HG03103 (cell line): ENCODE results near the gene FAM187B.
A peak's percentile ranks its signal among the peaks of the same experiment; 100 is the strongest.
"Not testable (repeated sequence)": the region's sequence is repeated elsewhere in the genome, so short reads cannot be mapped to it uniquely, and the experiment has no call there.

Experiments used
- ATAC-seq: cut with Tn5 transposase; IDR thresholded peaks from one replicate; pipeline ENCODE4 v1.9.1; 2021; ENCODE audit warnings: low read depth; ENCODE audit not compliant: unreplicated experiment

Gene FAM187B

DNA sequence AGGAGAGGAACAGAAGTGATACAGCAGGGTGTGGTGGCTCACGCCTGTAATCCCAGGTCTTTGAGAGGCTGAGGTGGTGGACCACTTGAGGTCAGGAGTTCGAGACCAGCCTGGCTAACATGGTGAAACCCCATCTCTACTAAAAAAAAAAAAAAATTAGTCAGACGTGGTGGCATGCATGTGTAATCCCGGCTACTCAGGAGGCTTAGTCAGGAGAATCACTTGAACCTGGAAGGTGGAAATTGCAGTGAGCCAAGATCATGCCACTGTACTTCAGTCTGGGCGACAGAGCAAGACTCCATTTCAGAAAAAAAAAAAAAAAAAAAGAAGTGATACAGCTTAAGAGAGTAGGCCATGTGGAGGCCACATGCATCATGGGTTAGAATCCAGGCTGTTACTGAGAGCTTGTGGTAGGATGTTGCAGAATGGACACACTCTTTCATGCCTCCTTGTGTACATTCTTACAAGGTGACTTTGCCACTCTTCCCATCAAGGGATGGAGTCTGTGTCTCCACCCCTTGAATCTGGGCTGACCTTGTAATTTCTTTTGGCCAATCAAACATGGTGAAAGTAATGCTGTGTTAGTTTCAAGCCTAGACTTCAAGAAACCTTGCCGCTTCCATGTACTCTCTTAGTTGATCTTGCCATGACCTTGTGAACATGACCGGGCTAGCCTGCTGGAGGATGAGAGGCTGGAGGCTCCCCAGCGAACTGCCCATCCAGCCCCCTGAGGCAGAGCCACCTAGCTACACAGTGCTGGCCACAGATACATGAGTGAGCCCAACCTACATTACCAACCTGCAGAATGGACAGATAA lies 12.3 kb downstream of the FAM187B start:
- no peak for ATAC-seq

DNA sequence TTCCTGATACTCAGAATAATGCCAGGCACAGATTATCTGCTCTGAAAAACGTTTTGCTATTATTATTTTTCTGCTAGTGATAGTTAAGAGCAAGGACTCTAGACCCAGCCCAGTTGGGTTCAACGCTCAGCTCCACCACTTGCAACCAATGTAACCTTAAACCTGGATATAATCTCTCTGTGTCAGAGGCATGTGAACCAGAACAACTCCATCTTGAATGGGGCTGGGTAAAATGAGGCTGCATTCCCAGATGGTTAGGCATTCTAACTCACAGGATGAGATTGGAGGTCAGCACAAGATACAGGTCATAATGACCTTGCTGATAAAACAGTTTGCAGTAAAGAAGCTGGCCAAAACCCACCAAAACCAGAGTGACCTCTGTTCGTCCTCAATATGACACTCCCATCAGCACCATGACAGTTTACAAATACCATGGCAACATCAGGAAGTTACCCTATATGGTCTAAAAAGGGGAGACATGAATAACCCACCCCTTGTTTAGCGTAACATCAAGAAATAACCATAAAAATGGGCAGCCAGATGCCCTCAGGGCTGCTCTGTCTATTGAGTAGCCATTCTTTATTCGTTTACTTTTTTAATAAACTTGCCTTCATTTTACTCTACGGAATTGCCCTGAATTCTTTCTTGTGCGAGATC lies 13.6 kb downstream of the FAM187B start:
- ATAC-seq = no peak

DNA sequence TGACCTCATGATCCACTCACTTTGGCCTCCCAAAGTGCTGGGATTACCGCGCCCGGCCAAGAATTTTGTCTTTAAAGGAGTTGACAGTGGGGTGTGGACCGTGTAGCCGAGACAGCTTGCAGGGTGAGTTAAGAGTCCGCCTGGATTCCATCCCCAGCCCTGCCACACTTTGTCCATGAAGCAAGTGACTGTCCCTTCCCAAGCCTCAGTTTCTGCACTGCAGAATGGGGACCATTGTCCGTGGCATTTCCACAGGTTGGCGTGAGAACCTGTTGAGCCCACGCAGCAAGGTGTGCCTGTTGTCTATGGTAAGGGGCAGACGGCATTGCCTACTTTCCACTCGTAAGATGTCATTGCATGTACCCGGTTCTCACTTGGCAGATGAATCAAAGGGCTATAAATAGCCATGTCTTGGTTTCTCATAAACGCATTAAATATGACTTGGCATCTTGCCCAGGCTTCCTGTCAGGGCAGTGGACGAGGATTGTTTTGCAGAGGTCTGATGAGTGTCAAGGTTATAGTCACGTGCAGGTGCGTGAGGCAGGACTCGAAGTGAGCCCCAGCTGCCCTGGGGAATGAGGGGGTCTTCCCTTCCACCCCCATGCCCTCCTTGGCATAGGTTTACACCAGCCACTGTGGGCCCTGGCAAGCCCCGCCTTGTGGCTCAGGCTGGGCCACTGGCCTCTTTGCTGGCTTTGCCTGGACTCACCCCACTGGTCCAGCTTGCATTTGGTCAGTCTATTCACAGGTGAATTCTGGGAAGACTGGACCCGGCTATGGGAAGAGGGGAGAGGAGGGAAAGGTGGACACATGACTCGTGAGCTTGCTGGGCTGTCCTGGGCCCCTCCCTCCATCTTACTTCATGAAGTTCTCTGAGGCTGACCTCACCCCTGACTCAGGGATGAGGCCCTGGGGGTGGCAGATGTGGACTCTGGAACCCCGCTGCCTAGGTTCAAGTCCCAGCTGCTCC lies 14.6 kb downstream of the FAM187B start:
- peak; percentile 59 for ATAC-seq

DNA sequence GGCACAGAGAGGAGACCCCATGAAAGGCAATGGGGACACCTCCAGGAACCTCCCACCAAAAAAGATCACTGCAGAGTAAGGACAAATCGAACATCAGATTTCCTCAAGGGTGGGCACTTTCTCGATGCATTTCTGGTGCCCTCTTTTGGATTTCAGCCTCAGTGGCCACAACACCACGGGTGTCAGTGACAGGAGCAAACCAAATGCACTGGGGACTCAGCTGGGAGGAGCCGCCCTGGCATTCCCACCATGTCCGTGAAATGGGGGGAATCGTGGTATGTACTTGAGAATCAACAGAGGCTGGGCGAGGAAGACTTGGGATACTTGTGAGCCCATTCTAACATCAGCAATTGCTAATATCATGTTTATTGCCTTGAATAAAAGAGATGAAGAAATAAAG lies 16.3 kb downstream of the FAM187B start:
- no peak for ATAC-seq

DNA sequence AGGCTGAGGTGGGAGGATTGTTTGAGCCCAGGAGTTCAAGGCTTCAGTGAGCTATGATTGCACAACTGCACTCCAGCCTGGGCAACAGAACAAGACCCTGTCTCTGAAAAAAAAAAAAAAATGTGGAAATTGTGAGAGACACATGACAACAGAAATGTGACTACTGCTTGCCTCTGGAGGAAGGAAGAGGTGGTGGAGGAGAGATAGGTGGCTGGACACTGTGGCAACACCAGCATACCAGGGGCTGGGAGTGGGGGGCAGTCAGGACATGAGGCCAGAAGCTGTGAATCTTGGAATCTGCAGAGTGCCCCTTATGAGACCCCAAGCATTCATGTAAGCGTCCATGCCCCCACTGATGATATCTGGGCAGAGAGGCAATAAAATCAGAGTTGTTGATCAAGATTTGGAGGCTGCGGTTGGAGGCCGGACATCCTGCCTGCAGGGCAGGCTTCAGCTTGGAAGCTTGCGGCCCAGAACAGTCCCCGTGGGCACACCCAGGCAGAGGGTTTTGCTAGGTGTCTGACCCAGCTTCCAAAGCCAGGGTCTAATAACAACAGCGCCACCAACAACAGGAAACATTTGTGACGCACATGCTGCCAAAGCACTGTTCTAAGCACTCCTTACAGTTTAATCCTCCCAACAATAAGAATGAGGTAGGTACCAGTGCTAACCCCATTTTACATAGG lies 16.9 kb downstream of the FAM187B start:
- no peak for ATAC-seq

DNA sequence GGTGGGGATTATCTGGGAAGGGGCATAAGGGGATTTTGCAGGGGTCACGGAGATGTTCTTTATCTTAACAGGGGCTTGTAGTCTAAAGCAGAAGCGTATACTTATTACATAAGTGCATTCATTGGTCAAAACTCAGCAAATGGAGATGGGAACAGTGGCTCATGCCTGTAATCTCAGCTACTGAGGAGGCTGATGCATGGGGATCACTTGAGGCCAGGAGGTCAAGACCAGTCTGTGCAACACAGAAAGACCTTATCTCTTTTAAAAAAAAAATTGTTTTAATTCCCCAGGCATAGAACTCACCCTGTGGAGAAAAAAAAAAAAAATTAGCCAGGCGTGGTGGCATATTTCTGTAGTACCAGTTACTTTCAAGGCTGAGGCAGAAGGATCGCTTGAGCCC lies 18.9 kb downstream of the FAM187B start:
- no peak for ATAC-seq

DNA sequence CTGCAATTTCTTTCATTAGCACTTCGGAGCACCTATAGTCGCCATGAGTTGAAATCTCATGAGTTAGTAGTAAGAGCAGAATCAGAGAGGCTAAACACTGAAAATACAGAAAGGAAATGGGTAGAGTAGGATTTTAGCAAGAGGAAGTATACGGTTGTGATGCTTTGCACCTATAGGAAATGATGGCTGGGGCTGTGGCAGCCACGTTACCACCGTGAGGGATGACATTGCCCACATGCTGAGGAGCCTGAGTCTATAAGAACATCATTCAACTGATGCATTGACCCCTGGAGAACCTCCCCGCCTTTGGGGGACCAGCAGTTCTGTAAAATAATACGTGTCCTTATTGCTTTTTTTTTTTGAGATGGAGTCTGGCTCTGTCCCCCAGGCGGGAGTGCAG lies 20.4 kb downstream of the FAM187B start:
- no peak for ATAC-seq

DNA sequence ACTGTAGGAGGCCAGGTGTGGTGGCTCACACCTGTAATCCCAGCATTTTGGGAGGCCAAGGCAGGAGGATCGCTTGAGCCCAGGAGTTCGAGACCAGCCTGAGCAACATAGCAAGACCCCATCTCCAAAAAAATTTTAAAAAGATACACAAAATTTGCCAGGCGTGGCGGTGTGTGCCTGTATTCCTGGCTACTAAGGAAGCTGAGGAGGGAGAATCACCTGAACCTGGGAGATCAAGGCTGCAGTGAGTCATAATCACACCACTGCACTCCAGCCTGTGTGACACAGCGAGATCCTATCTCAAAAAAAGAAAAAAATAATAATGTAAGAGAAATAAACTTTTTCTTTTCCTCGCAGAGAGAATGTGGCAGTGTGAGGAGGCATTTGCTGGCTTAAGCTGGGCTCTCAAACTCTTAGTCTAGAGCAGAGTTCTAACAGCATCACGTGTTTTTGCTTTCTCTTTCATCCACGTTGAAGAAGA lies 21.1 kb downstream of the FAM187B start:
- ATAC-seq = no peak

DNA sequence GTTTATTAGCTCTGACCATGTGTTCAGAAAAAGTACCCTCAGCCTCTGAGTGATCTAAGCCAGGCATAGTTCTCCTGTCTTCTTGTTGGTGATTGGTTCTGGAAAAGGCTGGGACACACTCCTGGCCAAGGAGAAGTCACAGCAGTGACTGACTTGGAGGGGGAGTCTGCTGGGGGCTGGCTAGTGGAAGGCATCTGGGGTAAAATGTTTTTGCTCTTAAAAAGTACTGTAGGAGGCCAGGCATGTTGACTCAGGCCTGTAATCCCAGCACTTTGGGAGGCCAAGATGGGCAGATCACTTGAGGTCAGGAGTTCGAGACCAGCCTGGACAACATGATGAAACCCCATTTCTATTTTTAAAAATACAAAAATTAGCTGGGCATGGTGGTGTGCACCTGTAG lies 21.7 kb downstream of the FAM187B start:
- ATAC-seq = no peak

DNA sequence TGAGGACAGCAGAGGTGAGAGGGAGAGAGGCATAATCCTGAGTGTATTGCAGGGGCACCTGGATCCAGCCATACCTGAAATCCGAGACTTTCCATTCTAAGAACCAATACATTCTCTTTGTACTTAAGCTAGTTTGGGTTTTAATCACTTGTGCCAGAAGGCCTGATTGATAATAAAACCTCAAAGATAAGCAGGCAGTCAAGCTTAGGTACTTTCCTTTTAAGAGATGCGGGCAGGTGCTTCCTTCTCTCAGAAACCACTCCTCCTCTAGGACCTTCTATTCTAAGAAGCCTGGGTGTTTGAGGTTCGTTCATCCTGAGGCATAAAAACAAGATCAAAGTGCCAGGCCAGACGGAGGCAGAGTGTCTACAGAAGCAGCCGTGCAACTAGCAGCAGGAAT lies 22.2 kb downstream of the FAM187B start:
- no peak for ATAC-seq

DNA sequence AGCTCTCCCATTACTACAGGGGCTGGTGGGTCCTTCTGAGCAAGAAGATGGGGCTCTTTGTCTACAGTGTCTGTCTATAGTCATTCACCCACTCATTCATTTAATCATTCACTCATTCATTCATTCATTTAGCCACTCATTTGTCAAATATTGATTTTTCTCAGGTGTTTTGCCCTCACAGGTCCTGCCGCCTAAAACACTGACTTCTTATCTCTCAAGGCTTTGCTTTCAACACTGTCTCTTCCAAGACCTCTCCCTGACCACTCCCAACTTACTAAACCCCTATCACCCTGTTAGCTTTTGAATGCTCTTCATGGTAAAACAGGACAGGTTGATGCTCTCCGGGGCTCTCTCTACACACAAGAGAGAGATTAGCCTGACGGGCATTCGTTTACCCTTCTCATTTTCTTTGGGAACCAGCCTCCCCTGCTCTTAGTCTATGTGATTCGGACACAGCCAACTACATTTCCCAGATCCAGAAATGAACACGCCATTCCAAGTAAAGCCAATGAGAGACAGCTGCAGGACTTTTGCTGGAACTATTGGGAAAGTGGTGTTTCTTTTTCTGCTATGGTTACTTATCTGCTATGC lies 22.7 kb downstream of the FAM187B start:
- no peak for ATAC-seq

DNA sequence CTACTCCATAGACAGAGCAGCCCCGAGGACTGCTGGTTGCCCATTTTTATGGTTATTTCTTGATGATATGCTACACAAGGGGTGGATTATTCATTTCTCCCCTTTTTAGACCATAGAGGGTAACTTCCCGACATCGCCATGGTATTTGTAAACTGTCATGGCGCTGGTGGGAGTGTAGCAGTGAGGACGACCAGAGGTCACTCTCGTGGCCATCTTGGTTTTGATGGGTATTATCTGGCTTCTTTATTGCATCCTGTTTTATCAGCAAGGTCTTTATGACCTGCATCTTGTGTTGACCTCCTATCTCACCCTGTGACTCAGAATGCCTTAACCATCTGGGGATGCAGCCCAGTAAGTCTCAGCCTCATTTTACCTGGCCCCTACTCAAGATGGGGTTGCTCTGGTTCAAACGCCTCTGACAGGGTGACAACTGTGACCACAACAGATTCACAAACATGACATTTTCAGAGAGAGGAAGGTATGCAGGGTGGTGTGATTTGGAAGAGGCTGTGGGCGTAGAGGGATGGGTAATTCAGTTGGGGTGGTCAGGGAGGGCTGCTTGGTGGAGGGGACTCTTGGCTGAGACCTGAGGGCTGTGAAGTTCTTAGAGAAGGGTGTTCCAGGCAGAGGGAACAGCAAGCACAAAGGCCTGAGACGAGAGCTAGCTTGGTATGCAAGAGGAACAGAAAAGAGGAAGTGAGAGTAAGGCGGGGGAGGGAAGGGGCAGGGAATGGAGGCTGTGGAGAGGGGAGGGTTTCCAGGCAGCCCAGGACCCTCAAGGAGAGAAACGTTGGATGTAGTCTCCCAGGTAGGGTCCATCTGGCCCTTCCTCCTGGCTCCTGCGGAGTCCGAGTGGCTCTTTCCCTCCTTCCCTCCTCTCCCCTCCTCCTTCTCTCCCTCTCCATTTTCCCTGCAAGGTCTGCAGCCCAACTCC lies 23.5 kb downstream of the FAM187B start:
- ATAC-seq = peak; percentile 87

DNA sequence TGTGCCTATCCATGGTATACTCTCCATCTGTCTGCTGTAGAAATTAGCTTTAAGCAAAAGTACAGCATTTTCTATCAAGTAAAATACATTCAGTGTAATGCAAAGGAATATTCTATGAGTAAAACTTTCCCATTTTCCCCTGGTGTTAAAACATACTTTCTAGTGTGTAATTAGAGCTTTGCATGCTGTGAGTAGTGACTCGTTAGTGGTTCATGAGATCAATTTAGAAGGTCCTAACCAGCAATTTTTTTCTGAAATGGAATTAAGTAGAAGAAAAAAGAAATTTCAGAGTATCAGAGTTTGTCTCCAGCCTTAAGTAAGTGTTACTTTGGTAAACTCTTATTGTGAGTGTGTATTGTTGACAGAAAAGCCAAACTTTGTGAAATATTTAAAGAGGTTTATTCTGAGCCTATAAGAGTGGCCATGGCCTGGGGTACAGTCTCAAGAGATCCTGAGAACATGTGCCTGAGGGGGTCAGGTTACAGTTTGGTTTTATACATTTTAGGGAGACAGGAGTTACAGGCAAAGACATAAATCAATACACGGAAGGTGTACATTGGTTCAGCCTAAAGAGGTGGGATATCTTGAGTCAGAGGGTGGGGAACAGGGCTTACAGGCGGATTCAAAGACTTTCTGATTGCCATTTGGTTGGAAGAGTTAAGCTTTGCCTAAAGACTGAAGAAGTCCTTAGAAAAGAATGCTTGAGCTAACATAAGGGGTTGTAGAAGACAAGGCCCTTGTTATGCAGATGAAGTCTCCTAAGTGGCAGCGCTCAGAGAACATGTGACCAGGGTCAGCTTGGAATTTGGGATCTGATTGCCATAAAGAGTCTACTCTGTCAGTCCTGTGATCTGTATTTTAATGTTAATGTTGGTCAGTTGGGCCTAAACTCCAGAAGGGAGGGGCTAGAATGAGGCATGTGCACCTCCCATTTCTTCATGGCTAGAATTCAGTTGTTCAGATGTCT lies 25.5 kb downstream of the FAM187B start:
- no peak for ATAC-seq

DNA sequence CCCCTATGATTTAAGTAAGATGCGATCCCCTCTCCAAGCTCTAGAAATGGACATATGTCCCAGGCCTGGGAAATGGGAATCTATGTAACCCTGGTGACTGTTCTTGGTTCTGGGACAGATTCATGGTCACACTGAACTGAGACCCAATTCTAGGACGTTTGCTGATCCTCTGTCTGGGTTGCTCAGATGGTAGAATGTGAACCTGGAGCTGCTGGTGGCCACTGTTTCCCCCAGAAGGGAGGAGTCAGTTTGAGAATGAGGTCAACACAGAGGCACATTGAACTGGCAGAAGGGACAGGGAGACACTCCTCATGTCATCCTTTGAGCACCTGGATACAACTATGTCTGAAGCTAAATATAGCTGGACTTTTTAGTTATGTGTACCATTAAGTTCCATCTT lies 29.1 kb downstream of the FAM187B start:
- no peak for ATAC-seq

DNA sequence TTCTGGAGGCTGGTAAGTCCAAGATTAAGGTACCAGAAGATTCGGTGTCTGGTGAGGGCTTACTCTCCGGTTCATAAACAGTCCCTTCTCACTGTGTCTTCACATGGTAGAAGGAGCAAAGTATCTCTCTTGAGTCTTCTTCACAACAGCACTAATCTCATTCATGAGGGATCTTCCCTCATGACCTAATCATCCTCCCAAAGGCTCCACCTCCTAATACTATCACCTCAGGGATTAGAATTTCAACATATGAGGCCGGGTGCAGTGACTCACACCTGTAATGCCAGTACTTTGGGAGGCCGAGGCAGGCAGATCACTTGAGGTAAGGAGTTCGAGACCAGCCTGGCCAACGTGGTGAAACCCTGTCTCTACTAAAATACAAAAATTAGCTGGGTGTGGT lies 31.7 kb downstream of the FAM187B start:
- ATAC-seq = not testable (repeated sequence)

DNA sequence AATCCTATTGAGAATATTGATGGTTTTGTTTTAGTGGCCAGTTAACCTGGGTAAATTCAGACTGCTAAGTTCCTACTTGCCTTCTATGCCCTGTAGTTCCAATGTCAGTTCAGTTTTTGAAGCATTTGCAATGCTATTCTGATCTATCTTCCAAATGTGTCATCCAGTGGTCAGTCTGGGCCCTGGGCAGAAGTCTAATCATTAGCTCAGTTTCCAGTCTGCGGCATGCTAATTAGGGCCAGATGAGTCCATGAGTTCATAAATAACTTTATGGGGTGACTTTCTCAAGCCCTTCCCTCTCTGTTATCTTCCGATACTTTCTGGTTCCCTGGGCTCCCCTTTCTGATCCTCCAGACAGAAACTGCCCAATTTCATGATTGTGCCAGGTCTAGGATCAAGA lies 32.7 kb downstream of the FAM187B start:
- no peak for ATAC-seq

DNA sequence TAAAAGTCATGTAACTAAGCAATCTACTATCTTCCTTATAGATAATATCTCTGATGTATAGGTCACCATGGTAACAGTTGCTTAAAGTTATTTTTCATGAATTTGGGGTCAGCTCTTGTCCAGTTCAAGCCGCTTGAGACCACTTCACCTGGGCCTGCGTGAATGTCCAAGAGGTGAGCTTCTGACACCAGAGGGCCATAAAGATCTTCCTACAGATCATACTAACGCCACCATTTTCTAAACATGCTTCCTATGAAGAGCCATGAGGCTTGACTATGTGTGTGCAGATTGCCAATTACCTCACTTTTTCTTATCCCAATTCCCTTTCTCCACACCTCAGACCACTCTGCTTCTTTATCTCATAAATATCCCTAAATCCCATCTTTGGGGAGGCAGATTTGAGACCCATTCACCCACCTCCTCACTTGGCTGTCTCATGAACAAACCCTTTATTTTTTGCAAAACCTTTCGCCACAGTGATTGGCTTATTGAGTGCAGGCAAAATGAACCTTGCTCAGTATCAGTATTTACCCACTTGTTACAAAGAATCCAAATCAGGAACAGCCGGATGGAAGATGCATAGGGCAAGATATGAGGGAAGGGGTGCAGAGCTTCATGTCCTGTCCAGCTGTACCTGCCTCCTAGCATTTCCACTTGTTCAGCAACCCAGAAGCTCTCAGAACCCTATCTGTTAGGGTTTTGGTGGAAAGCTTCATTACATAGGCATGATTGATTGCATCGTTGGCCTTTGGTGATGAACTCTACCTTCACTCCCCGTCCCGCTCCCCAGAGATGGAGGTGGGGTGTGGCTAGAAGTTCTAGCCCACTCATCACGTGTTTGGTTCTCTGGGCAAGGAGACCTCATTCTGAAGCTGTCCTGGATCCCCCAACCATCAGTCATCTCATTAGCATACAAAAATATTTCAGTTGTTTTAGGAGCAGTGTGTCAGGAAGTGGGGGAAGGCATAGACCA lies 34.2 kb downstream of the FAM187B start:
- ATAC-seq = no peak
